H1 (cell line): ENCODE results near the gene NFKBIE. TPM values are rescaled to one million over a fixed set of nuclear protein-coding genes. Genes with fewer than 3 reads are reported as not detected.

ENCODE experiments used
- BCL11A ChIP-seq, 2 experiments: IDR thresholded peaks; one replicate each; pipeline ENCODE4 v1.6.1; 2011; ENCODE audit warnings: low read depth in 2 of 2, low read length in 2 of 2, mild to moderate bottlenecking in 2 of 2
- CHD7 ChIP-seq: fragments of 300-600 bp; sonication (generic); IDR thresholded peaks from 2 replicates; pipeline ENCODE4 v1.7.1; 2012; ENCODE audit warnings: low read length, moderate library complexity, mild to moderate bottlenecking, inconsistent platforms; ENCODE audit not compliant: insufficient replicate concordance
- FOSL1 ChIP-seq: IDR thresholded peaks from 2 replicates; pipeline ENCODE4 v1.6.1; 2011; ENCODE audit warnings: mild to moderate bottlenecking, low read depth, low read length, moderate library complexity; ENCODE audit not compliant: insufficient read depth
- MAFK ChIP-seq: IDR thresholded peaks from 2 replicates; pipeline ENCODE4 v1.6.1; 2012; ENCODE audit warnings: low read depth, mild to moderate bottlenecking, improper control_type of control experiment, low read length
- POLR2AphosphoS5 ChIP-seq: IDR thresholded peaks from 2 replicates; pipeline ENCODE4 v1.6.1; 2011; ENCODE audit warnings: low read depth, low read length
- RAD21 ChIP-seq, 2 experiments: IDR thresholded peaks in 1 of 2; conservative IDR thresholded peaks in 1 of 2; 2 replicates each; pipeline ENCODE4 v1.6.1; 2011; ENCODE audit warnings: low read depth in 2 of 2, low read length in 2 of 2, improper control_type of control experiment in 1 of 2, inconsistent platforms in 1 of 2, mild to moderate bottlenecking in 1 of 2, moderate library complexity in 1 of 2
- RFX5 ChIP-seq: IDR thresholded peaks from 2 replicates; pipeline ENCODE4 v1.6.1; 2011; ENCODE audit warnings: low read depth, low read length, improper control_type of control experiment, borderline replicate concordance
- SAP30 ChIP-seq: fragments of 300-600 bp; sonication (generic); IDR thresholded peaks from 2 replicates; pipeline ENCODE4 v1.7.1; 2012; ENCODE audit warnings: low read length, moderate library complexity, mild to moderate bottlenecking, inconsistent platforms; ENCODE audit not compliant: insufficient read depth, insufficient replicate concordance
- SIX5 ChIP-seq: IDR thresholded peaks from 2 replicates; pipeline ENCODE4 v1.6.1; 2011; ENCODE audit warnings: mild to moderate bottlenecking, low read depth, low read length
- TAF7 ChIP-seq: optimal IDR thresholded peaks from 2 replicates; pipeline ENCODE3; 2011; ENCODE audit warnings: low read depth, mild to moderate bottlenecking, inconsistent platforms, low read length, moderate library complexity, borderline replicate concordance
- polyA plus RNA-seq, 7 experiments: library from polyadenylated mRNA; depleted of rRNA in 3 of 7; stranded (reverse) in 5 of 7; unstranded in 2 of 7; fragments of >200 nt in 5 of 7; fragments of 200-250 nt in 2 of 7; gene quantifications; 1 replicate in 5 of 7; 2 replicates in 1 of 7; 4 replicates in 1 of 7; pipeline versions ENCODE4 v1.2.1 to v1.2.3, GENCODE V29; 2011 to 2013; ENCODE audit warnings: missing spikeins in 2 of 7, mixed read lengths in 2 of 7
- total RNA-seq: library from RNA; stranded (reverse); fragmentation: NEBNext Ultra II Directional; extraction: Animal tissue kit (Norgen Biotek cat#: 25700); gene quantifications from 2 replicates; pipeline ENCODE4 v1.2.1, GENCODE V29; 2021

The NFKBIE gene
- total and polyA plus RNA-seq, 2 of the 8 experiments (the other 6 are each of a cell fraction or from before 2014, with no cell fraction given) = 13.5 to 19.2 TPM

- no peak for TF ChIP-seq CHD7
- peak; percentile 13 for TF ChIP-seq SAP30
- TF ChIP-seq RAD21 (IDR thresholded peaks at IDR 0.05 in 1 of 2, conservative IDR thresholded peaks at IDR 0.05 in 1 of 2; ENCODE audit: low read depth in 2 of 2, low read length in 2 of 2) = no peak; a peak in 1 of 4 replicates
- TF ChIP-seq MAFK = no peak
- TF ChIP-seq BCL11A (IDR thresholded peaks at IDR 0.05; ENCODE audit: low read depth in 2 of 2, low read length in 2 of 2) = no peak
- TF ChIP-seq SIX5 = no peak
- no peak for TF ChIP-seq RFX5
- peak; percentile 41 for TF ChIP-seq POLR2AphosphoS5
- TF ChIP-seq TAF7 = peak; percentile 61
- TF ChIP-seq FOSL1 = no peak
Observed at GRCh38 chr6:44245912-44246662, 19.3 kb downstream of the NFKBIE start (continued).
